Brain pericyte (primary cell): Measurements from ENCODE around the gene PABPC3.
A peak's percentile ranks its signal among the peaks of the same experiment; 100 is the strongest.

ENCODE experiments used
- DNase-seq: peaks from one replicate; pipeline ENCODE4 v3.0.0-alpha.2; 2012; ENCODE audit warnings: low read depth, low spot score

Gene PABPC3

DNA sequence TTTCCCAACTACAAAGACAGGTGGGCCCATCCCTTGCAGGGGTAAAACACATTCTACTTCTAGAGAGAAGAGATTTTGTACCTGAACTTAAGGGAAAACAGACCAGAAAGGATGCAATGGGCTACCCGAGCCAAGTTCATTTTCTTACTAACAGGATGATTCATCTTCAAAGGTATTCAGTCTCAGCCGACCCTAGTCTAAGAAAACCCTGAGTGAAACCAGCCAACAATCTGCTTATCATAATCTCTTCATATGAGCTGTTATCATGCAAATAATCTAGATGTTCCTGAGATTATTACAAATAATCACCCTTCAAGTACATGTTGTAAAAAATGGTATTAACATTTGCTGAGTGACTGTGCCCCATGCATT lies 15.6 kb downstream of the PABPC3 start:
- no peak for DNase-seq

DNA sequence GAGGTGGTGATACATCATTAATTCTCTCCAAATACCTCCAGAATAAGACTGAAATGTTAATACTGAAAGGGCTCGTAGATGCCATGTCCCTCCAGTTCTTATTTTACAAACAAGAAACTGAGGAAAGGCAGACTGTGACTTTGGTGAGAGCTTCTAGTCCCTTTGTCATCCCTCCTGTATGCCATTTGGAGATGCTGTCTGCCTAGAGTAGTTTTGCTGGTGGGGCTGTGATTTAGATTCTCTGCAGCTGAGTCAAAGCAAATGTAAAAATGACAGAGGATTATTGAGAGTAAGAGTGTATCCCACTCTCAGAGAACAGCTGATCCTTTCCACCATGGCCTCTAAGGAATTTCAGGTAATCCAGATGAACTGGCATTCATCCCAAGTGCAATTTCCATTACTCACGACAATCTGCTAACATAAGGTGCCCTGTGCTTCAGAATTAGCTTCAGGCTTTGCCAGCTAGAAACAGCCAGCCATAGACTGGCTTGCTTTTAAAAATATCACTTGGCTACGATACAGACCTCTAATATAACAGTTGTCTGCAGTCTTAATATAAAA lies 16.8 kb downstream of the PABPC3 start:
- no peak for DNase-seq

DNA sequence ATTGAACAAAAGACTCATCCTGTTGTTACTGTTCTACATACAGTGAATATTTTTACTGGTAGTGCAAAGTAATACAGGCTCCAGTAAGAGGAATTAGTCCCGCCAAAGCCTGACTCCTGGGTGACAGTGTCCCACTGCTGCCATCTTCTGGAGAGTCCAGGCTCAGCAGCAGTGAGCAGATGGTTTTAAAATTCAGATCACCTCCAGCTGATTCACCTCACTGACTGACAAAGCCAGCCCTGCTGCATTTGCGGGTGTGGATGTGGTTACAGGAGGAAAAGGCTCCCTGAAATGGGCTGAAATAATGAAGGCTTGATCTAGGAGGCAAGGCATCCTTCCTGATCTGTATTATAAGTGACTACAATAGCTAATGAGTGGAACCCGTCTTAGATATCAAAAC lies 18.3 kb downstream of the PABPC3 start:
- DNase-seq: peak; percentile 30

DNA sequence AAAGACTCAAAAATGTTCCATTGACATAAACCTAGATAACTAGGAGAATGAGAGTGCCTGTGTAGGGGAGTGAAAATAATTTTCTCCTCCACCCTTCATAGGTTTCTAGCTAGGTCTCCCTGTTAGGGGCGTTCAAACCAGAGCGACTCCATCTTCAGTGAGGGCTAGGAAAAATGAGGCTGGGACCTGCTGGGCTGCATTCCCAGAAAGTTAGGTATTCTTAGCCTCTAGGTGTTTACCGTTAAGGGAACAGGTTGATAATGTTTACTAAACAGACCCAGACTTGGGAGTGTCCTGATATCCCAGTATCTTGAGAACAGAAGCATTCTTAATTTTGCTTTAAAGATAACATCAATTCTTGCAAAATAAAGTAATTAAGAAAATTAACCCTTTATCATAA lies 20.1 kb downstream of the PABPC3 start:
- DNase-seq: no peak

DNA sequence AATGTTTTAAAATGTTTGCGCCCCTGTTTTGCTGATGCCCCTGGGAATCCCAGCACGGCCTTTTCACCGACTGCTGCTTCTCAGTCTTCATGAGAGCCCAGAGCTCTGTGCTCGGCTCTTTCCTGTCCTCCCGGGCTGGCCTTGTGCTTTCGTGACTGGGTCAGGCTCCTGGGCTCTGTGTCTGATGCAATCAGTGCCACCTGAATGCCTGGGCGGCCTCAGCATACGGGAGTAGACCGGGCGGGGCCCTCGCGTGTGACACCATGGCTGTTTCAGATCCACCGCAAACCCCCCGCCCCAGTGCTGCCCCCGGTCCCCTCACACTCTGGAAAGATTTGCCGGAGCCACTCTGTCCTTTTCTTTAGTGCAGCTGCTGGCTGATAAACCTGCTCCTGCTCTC lies 21.4 kb downstream of the PABPC3 start:
- no peak for DNase-seq

DNA sequence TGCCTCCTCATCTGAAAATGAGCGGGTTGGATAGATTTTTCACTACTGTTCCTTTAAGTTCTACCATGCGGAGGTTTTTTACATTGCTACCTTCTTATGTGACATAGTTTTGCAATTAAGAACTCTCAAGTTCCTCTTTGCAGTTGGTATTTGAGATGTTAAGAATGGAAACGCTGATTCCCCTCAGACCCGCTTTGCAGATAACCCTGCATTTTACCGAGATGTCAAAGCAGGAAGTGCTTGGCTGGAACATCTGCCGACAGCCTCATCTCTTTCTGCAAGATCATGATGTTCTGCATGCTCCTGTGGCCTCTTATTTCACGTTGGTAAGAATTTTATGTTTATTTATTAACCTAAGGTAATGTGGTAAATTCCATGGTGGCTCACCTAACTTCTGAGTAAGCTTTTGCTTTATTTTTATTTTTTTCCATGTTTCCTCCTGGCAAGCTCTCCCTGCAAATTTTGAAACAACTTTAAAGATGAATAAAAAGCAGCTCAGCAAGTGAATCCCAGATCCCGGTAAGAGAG lies 22.5 kb downstream of the PABPC3 start:
- no peak for DNase-seq

DNA sequence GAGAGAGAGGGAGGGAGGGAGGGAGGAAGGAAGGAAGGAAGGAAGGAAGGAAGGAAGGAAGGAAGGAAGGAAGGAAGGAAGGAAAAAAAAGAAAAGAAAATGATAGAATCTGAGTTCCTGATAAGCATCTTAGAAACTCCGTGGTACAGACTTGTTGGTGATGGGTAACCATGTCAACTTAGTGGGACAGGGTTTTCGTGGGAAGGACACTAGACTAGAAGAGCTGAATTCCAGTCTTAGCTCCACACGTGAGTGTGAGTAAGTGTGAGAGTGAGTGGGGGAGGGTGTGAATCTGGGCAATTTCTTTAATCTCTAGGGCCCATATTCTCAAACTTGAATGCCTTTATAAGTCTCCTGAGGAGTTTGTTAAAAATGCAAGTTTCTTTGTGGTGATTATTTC lies 35.0 kb downstream of the PABPC3 start:
- no peak for DNase-seq

DNA sequence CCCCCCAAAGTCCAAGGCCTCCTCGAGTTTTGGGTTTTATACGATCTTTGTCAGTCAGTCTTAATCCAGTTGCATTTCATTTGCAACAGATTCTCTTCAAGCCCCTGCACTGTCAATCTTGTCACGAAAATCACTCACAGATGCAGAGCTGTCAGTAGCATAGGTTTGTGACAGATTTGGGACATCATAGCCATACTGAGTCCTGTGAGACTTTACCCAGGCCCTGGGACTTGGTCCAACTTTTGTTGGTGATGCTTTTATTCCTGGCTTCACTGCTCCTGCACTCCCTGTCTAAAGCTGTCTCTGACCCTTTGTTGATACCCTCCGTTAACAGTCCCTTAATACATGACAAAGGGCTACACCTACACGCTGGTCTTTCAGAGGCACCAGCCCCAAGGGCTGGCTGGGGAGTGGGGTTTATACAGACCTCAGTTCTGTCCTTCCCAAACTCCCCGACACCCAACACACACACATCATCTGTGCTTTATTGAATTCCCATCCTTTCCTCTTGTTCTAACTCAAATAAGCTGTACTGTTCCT lies 36.0 kb downstream of the PABPC3 start:
- no peak for DNase-seq

DNA sequence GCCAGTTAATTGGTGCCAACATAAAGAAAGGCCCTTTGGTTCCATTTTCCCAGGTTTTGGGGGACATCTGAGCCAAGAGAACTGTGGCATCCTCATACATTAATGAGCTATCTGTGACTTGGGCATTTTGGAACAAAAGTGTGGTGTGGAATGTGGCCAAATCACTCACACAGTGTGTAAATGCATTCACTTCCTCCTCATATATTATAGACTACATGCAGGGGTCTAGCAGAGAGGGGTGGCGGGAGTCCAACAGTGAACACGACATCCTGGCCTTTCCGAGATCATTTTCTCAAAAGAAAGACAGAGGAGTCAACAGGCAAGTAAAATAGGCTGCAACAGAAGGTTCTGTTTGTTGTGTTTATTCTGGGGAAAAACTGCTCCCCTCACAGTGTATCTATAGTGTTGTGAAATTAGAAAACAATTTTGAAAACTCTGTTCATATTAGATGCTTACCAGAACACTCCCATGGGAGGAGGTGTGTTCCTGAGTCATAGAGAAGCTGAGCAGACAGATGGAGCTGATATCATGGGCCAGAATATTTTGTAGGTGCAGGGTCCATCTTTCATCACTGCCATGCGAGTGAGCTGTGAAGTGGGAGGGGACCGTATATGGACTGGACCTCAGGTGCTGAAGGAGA lies 36.9 kb downstream of the PABPC3 start:
- DNase-seq: no peak

DNA sequence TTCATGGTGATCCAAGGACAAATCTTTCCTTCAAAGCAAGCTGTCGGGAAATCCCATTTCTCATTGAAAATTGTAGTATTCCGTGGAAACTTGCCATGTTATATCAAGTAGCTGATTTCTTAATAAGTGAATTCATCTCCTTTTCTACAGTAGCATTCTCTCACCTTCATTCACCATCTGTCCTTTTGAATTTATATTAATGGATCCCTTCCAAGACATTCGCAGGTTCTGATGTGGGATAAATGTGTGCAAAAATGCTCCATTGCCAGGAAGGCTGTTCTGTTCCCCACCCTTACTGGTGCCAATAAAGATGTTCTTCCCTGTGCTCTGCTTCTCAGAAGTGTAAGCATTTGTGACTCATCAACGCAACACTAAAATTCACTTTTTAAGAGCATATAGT lies 40.0 kb downstream of the PABPC3 start:
- DNase-seq: no peak

DNA sequence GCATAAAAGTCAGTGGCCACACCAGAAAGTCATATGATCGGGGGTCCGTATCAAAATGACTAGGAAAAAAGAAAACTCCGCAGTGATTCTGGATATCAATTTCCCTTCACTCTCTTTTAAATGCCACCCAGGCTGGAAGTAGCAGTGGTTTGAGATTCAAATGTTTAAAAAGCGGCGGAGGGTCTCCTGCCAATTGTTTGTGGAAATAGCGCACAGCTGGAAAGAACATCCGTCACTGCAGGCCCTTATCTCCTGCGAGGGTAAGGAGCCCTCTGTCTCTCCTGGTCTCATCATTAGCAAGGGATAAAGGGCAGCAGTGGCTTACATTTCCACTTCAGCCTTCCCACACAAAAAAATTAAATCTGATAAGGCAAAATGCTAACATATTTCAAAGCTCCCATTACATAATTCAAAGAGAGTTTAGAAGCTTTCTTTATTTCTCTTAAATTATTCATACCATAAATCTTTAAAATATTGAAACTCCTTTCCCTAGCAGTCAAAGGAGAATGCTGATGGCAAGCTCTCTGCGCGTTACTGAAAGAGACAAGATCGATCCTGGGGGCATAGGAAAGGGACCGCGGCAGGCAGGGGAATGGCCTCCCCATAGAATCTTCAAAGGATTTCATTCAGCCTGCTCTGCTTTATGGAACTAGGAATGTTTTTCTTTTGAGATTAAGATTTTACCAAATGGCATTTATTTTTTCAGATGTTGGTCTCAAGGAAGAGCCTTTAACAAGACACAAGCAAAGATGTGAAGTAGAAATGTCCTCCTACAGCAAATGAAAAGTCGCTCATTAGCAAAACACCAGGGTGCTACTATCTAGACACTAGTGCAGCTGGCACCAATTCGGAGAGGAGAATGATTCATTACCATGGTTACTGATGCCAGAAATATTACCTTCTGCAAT lies 41.2 kb downstream of the PABPC3 start:
- DNase-seq: no peak

DNA sequence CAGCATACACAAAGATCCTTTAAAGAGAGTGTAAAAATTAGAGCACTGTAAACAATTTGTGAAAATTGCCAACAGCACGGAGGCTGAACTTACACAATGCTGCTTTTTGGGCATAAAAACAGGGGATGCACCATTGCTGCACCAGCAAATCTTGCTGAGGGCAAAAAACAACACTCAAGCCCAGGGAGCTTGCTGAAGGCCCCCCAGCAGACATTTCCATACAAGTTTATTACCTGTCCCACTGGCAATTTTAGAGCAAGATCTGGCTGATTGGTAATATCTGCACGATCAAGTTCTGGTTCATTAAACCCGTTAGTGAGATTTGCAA lies 41.8 kb downstream of the PABPC3 start:
- DNase-seq: no peak

DNA sequence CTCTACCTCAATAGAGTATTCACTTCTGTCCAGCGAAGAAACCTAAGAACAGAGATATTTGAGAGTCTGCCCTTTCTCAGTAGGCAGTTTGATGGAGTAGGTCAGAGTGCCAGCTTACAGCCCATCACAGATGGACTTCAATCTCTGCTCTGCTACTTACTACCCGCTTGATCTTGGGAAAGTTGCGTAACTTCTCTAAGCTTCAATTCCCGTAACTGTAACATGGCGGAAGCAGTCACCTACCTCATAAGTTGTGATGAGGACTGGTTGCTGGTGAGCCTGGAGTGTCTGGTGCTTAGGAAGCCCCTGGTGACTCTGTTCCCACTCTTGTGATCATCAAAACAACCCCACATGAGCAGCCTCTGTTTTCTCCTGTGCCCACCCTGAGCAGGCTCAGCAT lies 45.1 kb downstream of the PABPC3 start:
- no peak for DNase-seq

DNA sequence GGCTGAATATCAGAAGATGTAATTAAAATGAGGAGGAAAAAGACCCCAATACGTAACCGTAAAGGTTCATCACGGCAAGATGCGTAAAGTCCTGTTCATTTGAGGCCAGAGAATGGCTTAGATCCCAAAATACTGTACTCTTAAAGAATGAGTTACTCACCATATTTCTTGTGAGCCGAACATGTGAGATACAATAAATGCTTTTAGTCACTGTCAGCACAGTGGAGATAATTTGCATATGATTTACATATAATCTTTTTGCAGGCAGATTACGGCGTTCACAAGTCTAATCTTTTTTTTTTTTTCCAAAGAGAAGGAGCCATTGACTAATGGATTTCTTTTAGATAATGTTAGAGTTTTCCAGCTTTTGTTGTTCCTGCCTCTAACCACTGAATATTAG lies 47.8 kb downstream of the PABPC3 start:
- no peak for DNase-seq

DNA sequence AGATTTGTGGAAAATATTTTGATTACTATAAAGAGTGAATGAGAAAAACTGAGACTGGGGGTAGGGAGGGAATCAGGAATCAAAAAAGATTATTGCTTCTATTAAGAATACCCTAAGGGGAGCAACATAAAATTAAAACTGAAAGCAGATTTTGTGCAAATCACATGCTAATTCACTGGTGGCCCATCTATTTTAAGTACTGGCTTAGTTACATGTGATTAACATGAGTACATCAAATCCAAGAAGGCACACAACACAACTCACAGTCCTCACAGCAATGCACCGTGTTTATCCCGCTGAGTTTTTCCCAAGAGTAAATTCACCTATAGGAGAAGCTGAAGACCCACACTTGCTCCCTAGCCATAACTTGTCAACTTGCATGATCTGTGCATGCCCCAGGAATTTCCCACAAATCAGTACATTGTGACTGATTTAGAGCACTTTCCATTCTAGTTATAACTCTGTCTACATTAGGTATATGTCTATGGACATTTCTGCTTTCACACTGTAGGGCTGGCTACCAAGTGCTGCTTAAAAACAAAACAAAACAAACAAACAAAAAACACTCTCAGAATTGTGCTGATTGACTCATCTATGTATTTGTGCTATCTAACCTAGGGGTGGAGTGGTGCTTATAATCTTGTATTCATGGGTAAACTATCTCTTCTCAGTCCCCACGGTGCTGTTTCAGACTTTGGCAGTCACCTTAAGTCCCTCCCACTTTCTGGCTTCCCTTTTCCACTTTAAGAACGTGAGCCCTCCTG lies 51.9 kb downstream of the PABPC3 start:
- DNase-seq: no peak

DNA sequence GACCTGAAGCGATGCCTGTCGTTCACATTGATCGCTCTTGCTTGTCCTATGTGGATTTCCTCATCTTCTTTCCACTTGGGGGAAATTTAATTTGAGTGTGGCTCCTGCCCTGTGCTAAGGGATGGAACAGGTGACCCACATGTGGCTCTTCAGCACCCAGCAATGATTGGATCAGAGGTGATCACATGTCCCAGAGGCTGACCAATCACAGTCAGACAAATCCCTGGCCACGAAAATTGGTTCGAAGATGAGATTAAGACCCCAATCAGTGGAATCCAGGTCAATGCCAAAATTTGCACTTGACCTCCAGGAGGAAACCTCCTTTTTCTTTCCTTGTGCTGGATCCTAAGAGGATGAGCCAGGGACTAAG lies 52.5 kb downstream of the PABPC3 start:
- no peak for DNase-seq
